ENCODE results near the gene THG1L.

Gene THG1L

GRCh38 chr5:157761690-157762621 is 30.7 kb downstream of the THG1L start:
- peak; percentile 74 for DNase-seq

- DNase-seq, result peak; percentile 55
Observed at GRCh38 chr5:157764531-157764930, 33.3 kb downstream of the THG1L start.

- no peak for DNase-seq
Observed at GRCh38 chr5:157766442-157766841, 35.2 kb downstream of the THG1L start.

GRCh38 chr5:157766902-157767301 is 35.7 kb downstream of the THG1L start:
- no peak for DNase-seq

GRCh38 chr5:157767689-157768088 is 36.5 kb downstream of the THG1L start:
- DNase-seq, result no peak

GRCh38 chr5:157770665-157771064 is 39.4 kb downstream of the THG1L start:
- no peak for DNase-seq

GRCh38 chr5:157772127-157772526 is 40.9 kb downstream of the THG1L start:
- DNase-seq, result peak; percentile 42

- DNase-seq, result no peak
Observed at GRCh38 chr5:157778121-157778805, 47.0 kb downstream of the THG1L start.

GRCh38 chr5:157779221-157779620 is 48.0 kb downstream of the THG1L start:
- no peak for DNase-seq

GRCh38 chr5:157785801-157786200 is 54.6 kb downstream of the THG1L start:
- no peak for DNase-seq
